Fibroblast of villous mesenchyme (primary cell): ENCODE data around the gene SLC2A13. TPM values are rescaled to one million over a fixed set of nuclear protein-coding genes. Genes with fewer than 3 reads are reported as not detected.

Experiments used
- DNase-seq: peaks from one replicate; pipeline ENCODE4 v3.0.0-alpha.2; 2010; ENCODE audit warnings: low read depth
- H3K4me3 ChIP-seq: 2 replicates; pipeline ENCODE4 v1.5.1; 2011; ENCODE audit warnings: low read depth, mild to moderate bottlenecking, low read length
- CTCF ChIP-seq: IDR thresholded peaks from 2 replicates; pipeline ENCODE4 v1.5.1; 2012; ENCODE audit warnings: low read depth, mild to moderate bottlenecking, low read length; ENCODE audit not compliant: insufficient read depth
- total RNA-seq: library from RNA; depleted of rRNA; stranded (reverse); fragments of >200 nt; gene quantifications from 2 replicates; pipeline ENCODE4 v1.2.3, GENCODE V29; 2012

Gene SLC2A13
- total RNA-seq, 1 donor = 16.4 TPM

- H3K4me3 ChIP-seq = no peak overlapping the region
- DNase-seq = no peak
- TF ChIP-seq CTCF = no peak
Measured at GRCh38 chr12:40098406-40099145, 7.3 kb downstream of the SLC2A13 start.

GRCh38 chr12:40093512-40093911 lies 12.4 kb downstream of the SLC2A13 start:
- TF ChIP-seq CTCF = no peak
- no peak overlapping the region for H3K4me3 ChIP-seq
- no peak for DNase-seq

GRCh38 chr12:40086471-40086870 lies 19.4 kb downstream of the SLC2A13 start:
- DNase-seq = no peak
- no peak for TF ChIP-seq CTCF
- H3K4me3 ChIP-seq = no peak overlapping the region

- TF ChIP-seq CTCF = no peak
- no peak for DNase-seq
- H3K4me3 ChIP-seq = no peak overlapping the region
Measured at GRCh38 chr12:40078266-40078665, 27.6 kb downstream of the SLC2A13 start.

GRCh38 chr12:40075458-40075857 lies 30.4 kb downstream of the SLC2A13 start:
- no peak overlapping the region for H3K4me3 ChIP-seq
- DNase-seq = no peak
- no peak for TF ChIP-seq CTCF

- no peak for DNase-seq
- no peak overlapping the region for H3K4me3 ChIP-seq
- no peak for TF ChIP-seq CTCF
Measured at GRCh38 chr12:40068416-40068815, 37.5 kb downstream of the SLC2A13 start.

- H3K4me3 ChIP-seq = no peak overlapping the region
- DNase-seq = no peak
- TF ChIP-seq CTCF = no peak
Measured at GRCh38 chr12:40065636-40066035, 40.2 kb downstream of the SLC2A13 start.
